HS-27A (cell line): ENCODE measurements around the gene SEZ6.
"Not testable (repeated sequence)": the region's sequence is repeated elsewhere in the genome, so short reads cannot be mapped to it uniquely, and the experiment has no call there.

Experiments used
- DNase-seq: peaks from one replicate; pipeline ENCODE4 v3.0.0-alpha.2; 2012; ENCODE audit warnings: low read depth, missing footprints

SEZ6 gene

GRCh38 chr17:28935744-28936460, 69.9 kb downstream of the SEZ6 start:
- no peak for DNase-seq

GRCh38 chr17:28934508-28934907, 71.3 kb downstream of the SEZ6 start:
- DNase-seq = not testable (repeated sequence)

GRCh38 chr17:28929787-28930186, 76.0 kb downstream of the SEZ6 start:
- no peak for DNase-seq

- DNase-seq = no peak
Observed at GRCh38 chr17:28928061-28928460, 77.8 kb downstream of the SEZ6 start.

GRCh38 chr17:28926786-28927185, 79.0 kb downstream of the SEZ6 start:
- no peak for DNase-seq

GRCh38 chr17:28926366-28926765, 79.5 kb downstream of the SEZ6 start:
- DNase-seq = no peak

GRCh38 chr17:28925912-28926365, 79.9 kb downstream of the SEZ6 start:
- DNase-seq = no peak

- DNase-seq = no peak
Observed at GRCh38 chr17:28920201-28920600, 85.6 kb downstream of the SEZ6 start.

- DNase-seq = no peak
Observed at GRCh38 chr17:28918295-28918694, 87.5 kb downstream of the SEZ6 start.

GRCh38 chr17:28917465-28917864, 88.4 kb downstream of the SEZ6 start:
- no peak for DNase-seq

- no peak for DNase-seq
Observed at GRCh38 chr17:28917029-28917428, 88.8 kb downstream of the SEZ6 start.

GRCh38 chr17:28916302-28916934, 89.4 kb downstream of the SEZ6 start:
- DNase-seq = no peak

- no peak for DNase-seq
Observed at GRCh38 chr17:28912938-28913333, 92.9 kb downstream of the SEZ6 start.

GRCh38 chr17:28912281-28912937, 93.4 kb downstream of the SEZ6 start:
- DNase-seq = no peak

- DNase-seq = no peak
Observed at GRCh38 chr17:28911411-28912045, 94.3 kb downstream of the SEZ6 start.

GRCh38 chr17:28910534-28910933, 95.3 kb downstream of the SEZ6 start:
- DNase-seq = no peak

- DNase-seq = no peak
Observed at GRCh38 chr17:28908640-28909167, 97.1 kb downstream of the SEZ6 start.

- no peak for DNase-seq
Observed at GRCh38 chr17:28907709-28908475, 97.9 kb downstream of the SEZ6 start.

- no peak for DNase-seq
Observed at GRCh38 chr17:28906706-28907438, 99.0 kb downstream of the SEZ6 start.

- no peak for DNase-seq
Observed at GRCh38 chr17:28906276-28906675, 99.6 kb downstream of the SEZ6 start.
